EH (cell line): Measurements from ENCODE around the gene NUP107.
"Not testable (repeated sequence)": the region's sequence is repeated elsewhere in the genome, so short reads cannot be mapped to it uniquely, and the experiment has no call there.

ENCODE experiments used
- DNase-seq: peaks from one replicate; pipeline ENCODE4 v3.0.0-alpha.2; 2015; ENCODE audit warnings: low read depth

The NUP107 gene

GRCh38 chr12:68686595-68687521 lies at the start of gene NUP107:
NUP107 (plus strand) TSS chr12:68686978; CDS start chr12:68687066, 88 bp downstream.
- peak; percentile 99 for DNase-seq

GRCh38 chr12:68637439-68637838 lies 49.3 kb upstream of the NUP107 start:
- DNase-seq = not testable (repeated sequence)

GRCh38 chr12:68638171-68638570 lies 48.6 kb upstream of the NUP107 start:
- no peak for DNase-seq

DNA sequence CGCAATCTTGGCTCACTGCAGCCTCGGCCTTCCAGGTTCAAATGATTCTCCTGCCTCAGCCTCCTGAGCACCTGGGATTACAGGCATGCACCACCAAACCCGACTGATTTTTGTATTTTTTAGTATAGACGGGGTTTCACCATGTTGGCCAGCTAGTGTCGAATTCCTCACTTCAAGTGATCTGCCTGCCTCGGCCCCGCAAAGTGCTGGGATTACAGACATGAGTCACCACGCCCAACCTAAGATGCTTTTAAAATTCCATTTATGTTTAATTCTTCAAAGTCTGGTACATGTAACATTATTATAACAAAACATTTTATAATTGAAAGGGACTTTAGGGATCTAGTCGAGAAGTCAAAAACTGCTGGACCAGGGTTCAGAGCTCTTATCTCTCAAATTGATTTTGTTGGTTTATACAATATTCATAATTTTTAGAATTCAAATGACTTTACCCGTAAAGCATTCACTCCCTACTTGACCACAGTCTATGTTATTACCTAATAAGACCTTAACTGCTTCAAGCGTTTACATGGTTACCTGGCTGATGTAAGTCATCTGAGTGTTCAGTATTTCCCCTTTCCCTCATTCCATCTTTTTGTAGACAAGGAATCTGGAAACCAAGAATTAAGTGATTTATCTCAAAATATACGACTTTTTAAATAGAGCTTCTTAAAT lies 47.9 kb upstream of the NUP107 start:
- no peak for DNase-seq

DNA sequence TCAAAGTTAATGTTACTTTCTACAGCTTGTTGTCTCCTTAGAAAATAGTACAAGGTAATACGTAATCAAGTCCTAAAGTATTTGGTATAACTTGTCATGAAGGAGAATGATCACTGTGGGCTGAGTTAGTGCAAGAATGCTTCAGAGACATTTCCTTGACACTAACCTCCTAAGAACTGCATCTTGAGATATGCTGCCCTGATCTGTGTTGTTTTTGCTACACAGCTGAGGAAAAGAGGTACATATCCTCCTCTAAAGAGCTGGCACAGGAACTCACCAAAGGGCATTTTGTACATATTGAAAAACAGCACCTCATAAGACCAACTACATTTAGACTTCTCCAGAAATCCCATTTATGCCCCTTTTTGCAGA lies 47.4 kb upstream of the NUP107 start:
- DNase-seq = no peak

DNA sequence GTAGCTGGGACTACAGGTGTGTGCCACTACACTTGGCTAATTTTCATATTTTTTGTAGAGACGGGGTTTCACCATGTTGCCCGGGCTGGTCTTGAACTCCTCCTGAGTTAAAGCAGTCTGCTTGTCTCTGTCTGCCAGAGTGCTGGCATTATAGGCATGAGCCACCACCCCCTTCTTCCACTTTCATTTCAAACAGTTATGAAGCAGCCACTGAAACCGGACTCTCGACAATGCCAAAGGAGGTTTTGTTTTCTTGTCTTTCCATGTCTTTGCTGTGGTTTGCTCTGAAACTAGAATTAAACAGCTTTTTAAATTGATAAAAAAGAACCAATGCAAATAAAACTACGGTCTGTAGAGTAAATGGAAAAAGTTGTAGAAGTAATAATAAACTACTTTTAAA lies 45.6 kb upstream of the NUP107 start:
- no peak for DNase-seq

DNA sequence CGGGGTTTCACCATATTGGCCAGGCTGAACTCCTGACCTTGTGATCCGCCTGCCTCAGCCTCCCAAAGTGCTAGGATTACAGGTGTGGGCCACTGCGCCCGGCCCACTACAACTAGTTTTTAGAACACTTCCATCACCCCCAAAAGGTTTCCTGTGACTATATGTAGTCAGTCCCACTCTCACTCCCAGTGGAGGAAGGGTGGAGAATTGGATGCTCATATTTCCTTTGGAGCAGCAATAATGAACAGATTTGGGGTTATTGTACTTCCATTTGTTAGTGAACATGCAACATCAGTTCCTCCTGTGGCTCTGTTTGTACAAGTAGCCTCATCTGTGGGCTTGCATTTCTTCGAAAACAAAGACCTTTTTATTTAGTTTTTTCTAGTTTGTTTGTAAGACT lies 40.3 kb upstream of the NUP107 start:
- no peak for DNase-seq

GRCh38 chr12:68647507-68647906 lies 39.3 kb upstream of the NUP107 start:
- DNase-seq = no peak

DNA sequence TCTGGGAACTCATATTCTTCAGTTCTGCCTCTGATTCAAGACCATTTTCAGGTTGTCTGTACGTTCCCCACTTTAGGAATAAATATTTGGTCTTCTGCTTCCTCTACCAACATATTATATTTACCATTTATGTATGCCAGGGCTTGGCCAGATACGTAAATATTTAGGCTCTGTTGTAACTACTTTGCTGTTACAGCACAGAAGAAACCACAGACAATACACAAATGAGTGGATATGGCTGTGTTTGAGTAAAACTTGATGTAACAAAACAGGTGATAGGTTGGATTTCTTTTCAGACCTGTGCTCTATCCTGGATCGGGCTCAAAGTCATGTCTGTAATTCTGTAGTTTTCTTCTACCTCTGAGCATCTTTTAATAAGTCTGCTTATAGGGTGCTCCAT lies 38.6 kb upstream of the NUP107 start:
- DNase-seq = no peak

GRCh38 chr12:68665016-68665569 lies 21.7 kb upstream of the NUP107 start:
- no peak for DNase-seq

GRCh38 chr12:68667291-68667690 lies 19.5 kb upstream of the NUP107 start:
- DNase-seq = no peak

- DNase-seq = peak; percentile 30
These were observed 18.9 kb upstream of the NUP107 start for GRCh38 chr12:68667896-68668295.

- DNase-seq = no peak
These were observed 15.6 kb upstream of the NUP107 start for GRCh38 chr12:68671179-68671578.

GRCh38 chr12:68673788-68674187 lies 13.0 kb upstream of the NUP107 start:
- DNase-seq = no peak

DNA sequence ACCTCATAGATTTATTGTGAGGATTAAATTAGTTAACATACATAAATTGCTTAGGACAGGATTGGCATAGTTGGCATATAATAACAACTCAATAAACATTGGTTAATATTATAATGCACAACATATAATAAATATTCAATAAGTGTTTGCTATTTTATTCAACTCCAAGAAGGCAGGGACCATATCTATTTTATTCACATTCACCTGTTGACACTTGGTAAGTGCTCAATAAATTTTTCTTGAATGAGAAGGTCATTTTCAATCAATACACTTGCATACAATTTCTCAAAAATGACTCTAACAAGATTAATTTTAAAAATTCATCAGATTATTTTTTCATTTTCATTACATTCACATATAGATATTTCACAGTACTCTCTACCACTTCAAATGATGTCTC lies 12.4 kb upstream of the NUP107 start:
- no peak for DNase-seq

- DNase-seq = peak; percentile 48
These were observed 11.5 kb upstream of the NUP107 start for GRCh38 chr12:68675101-68675842.

DNA sequence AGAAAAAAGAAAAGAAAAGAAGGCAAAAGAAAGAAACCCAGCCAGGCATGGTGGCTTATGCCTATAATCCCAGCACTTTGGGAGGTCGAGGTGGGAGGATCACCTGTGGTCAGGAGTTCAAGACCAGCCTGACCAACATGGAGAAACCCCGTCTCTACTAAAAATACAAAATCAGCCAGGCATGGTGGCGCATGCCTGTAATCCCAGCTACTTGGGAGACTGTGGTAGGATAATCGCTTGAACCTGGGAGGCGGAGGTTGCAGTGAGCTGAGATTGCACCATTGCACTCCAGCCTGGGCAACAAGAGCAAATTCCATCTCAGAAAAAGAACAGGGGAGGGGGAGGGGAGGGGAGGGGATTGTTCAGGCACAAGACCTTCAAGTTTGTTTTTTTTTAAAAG lies 9.9 kb upstream of the NUP107 start:
- DNase-seq = not testable (repeated sequence)

DNA sequence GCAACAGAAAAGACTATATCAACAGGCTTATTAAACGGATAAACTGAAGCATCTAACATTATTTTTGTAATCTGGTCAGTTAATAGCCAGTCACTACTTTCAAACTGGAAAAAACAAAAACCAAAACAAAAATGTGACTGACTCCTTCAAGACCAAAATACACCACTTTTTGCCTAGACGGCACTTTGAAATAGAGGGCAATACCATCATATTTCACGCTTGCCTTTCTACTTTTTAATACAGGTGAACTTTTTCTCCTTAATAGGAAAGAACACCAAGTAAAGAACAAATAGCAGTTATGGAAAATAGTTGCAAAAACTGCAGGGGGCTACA lies 550 bp upstream of the NUP107 start:
- no peak for DNase-seq

- DNase-seq = no peak
These were observed 8.7 kb downstream of the NUP107 start for GRCh38 chr12:68695454-68695853.

DNA sequence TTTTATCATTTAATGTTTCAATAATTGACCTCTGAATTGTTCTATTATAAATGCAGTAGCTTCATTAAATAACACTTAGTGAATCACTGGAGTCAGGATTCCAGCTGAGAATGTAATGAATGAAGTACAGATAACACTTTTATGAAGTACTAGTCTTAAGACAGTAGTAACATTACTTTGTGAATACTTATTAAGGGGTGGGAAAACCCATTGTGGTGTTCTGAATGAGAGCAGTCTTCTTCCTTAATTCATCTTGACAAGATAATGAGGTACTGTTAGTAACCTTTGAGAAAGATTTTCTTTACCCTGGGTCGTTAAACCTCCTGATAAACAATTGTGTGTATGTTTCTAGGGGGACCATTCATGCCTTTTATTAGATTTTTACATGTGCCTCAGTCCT lies 12.7 kb downstream of the NUP107 start:
- no peak for DNase-seq

- no peak for DNase-seq
These were observed 41.0 kb downstream of the NUP107 start for GRCh38 chr12:68727776-68728175.

DNA sequence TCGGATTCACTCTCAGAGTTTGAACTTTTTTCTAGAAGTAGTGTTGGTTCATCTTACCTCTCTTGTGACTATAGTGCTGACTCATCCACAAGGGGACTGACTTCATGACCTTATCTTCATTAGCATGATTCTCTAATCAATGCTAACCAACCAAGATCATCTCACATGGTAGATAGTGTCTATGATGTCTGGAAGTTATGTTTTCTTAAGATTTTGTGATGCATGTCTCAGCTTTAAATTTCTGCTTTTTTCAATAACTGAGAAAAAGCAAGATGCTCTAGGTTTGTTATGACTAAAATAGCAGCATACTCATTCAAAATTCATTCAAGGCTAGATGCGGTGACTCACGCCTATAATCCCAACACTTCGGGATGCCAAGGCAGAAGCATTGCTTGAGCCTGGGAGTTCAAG lies 46.9 kb downstream of the NUP107 start:
- DNase-seq = peak; percentile 87

DNA sequence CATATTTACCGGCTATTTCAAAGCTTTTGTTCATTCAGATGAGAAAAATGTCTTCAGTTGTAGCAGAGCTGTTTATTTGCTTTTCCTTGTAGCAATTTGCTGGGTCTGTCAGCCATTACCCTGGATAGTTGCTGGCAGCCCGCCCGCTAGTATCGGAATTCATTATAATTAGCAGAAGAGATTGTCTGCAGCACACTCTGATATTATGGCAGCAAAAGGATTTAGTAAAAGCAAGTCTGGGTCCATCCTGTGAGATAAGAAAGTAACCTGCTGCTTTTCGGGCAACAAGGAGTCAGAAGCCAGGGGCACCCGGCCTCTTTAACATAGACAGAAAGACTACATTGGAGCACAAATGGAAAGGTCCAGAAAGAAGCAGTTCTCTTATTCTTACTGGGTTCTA lies 53.1 kb downstream of the NUP107 start:
- no peak for DNase-seq
